ENCODE data around the gene XKR3.

- no peak for TF ChIP-seq CTCF (IDR thresholded peaks at IDR 0.05; ENCODE audit: insufficient read depth, low read length, poor library complexity, severe bottlenecking)
- TF ChIP-seq EZH2phosphoT487 (conservative IDR thresholded peaks at IDR 0.05; ENCODE audit: low read length), result no peak
Measured at GRCh38 chr22:16783930-16784354, 41.3 kb downstream of the XKR3 start.

All from SU-DHL-6 (cell line).